Activated CD8-positive, alpha-beta T cell treated with anti-CD3 and anti-CD28 coated beads for 36 hours (primary cell): ENCODE measurements around the gene DNAJA1. TPM values are rescaled to one million over a fixed set of nuclear protein-coding genes. Genes with fewer than 3 reads are reported as not detected.

Source experiments
- ATAC-seq: fragments of 200-7000 bp; cut with Tn5 transposase; one replicate; pipeline ENCODE4 v1.10.0; 2021; ENCODE audit warnings: mild to moderate bottlenecking, moderate library complexity
- CTCF ChIA-PET: fragments of 350-600 bp; sonication (Branson Sonifier 250); formaldehyde crosslinking; loops from one replicate; lab custom pipeline; 2021; ENCODE audit warnings: antibody characterized with exemption; lab: Charles Lee
- POLR2A ChIA-PET: fragments of 350-600 bp; sonication (Branson Sonifier 250); formaldehyde crosslinking; loops from one replicate; lab custom pipeline; 2021; ENCODE audit warnings: antibody characterized with exemption; lab: Charles Lee
- DNase-seq: peaks from one replicate; pipeline ENCODE4 v3.0.0-alpha.2; 2020
- H3K27ac Mint-ChIP-seq: one replicate; pipeline ENCODE4 v1.8.0; 2021; ENCODE audit warnings: mild to moderate bottlenecking, mixed read lengths
- H3K27me3 Mint-ChIP-seq: one replicate; pipeline ENCODE4 v1.8.0; 2021; ENCODE audit warnings: mixed read lengths
- H3K36me3 Mint-ChIP-seq: one replicate; pipeline ENCODE4 v1.8.0; 2021; ENCODE audit warnings: low read depth, mixed read lengths
- H3K4me1 Mint-ChIP-seq: one replicate; pipeline ENCODE4 v1.8.0; 2021; ENCODE audit warnings: low read depth, mixed read lengths
- H3K4me3 Mint-ChIP-seq: one replicate; pipeline ENCODE4 v1.8.0; 2021; ENCODE audit warnings: mild to moderate bottlenecking, moderate library complexity, mixed read lengths
- H3K9me3 Mint-ChIP-seq: one replicate; pipeline ENCODE4 v1.8.0; 2021; ENCODE audit warnings: mixed read lengths
- CTCF ChIP-seq: fragments of 200-600 bp; IDR thresholded peaks from one replicate; pipeline ENCODE4 v1.8.0; 2022; ENCODE audit warnings: antibody characterized with exemption, mild to moderate bottlenecking
- intact Hi-C: fragments of 100-400 bp; cut with micrococcal nuclease; formaldehyde crosslinking; loops from one replicate; pipeline ENCODE4 v1.10.0; 2022
- total RNA-seq, 2 experiments: library from RNA; stranded (reverse); gene quantifications; one replicate each; pipeline ENCODE4 v1.2.3, GENCODE V29; 2021

Gene DNAJA1
- total RNA-seq, 2 experiments from 2014 or later: 139 to 143 TPM

GRCh38 chr9:33049680-33050361, 24.7 kb downstream of the DNAJA1 start:
- ATAC-seq: peak; percentile 67

GRCh38 chr9:33051144-33051543, 26.1 kb downstream of the DNAJA1 start:
- TF ChIP-seq CTCF: no peak
- POLR2A ChIA-PET: interaction anchor here (0.9 kb wide), 1 partner anchor 17 kb away, joined by 4 read pairs; no protein-coding TSS in a partner anchor
- no peak for ATAC-seq
- H3K36me3 Mint-ChIP-seq: peaks cover 42% of the 10 kb centered on the region
- intact Hi-C loops: no loop called here
- no peak overlapping the region for H3K27ac Mint-ChIP-seq
- H3K4me3 Mint-ChIP-seq: no peak overlapping the region
- H3K4me1 Mint-ChIP-seq: peaks cover 10% of the 10 kb centered on the region
- no peak for DNase-seq
- no peaks in the 10 kb centered on the region for H3K9me3 Mint-ChIP-seq
- no peaks in the 10 kb centered on the region for H3K27me3 Mint-ChIP-seq
- CTCF ChIA-PET: no interaction called here

More at GRCh38 chr9:33049680-33050361, 24.7 kb downstream of the DNAJA1 start:
- intact Hi-C loops: no loop called here
- peaks cover 44% of the 10 kb centered on the region for H3K36me3 Mint-ChIP-seq
- POLR2A ChIA-PET: interaction anchor here (0.7 to 2.6 kb wide), 2 partner anchors 20 to 25 kb away, joined by 3 to 10 read pairs; partner anchors contain the start of gene DNAJA1
- no peaks in the 10 kb centered on the region for H3K9me3 Mint-ChIP-seq
- no peak for TF ChIP-seq CTCF
- no peaks in the 10 kb centered on the region for H3K27me3 Mint-ChIP-seq
- DNase-seq: no peak
- H3K4me3 Mint-ChIP-seq: no peak overlapping the region
- CTCF ChIA-PET: interaction anchor here (0.6 to 1.4 kb wide), 3 partner anchors 9 to 176 kb away, joined by 3 to 4 read pairs (median 3); no protein-coding TSS in a partner anchor
- peaks cover 12% of the 10 kb centered on the region for H3K4me1 Mint-ChIP-seq
- peak overlapping the region; percentile 67 for H3K27ac Mint-ChIP-seq

GRCh38 chr9:33065157-33066076, 40.3 kb downstream of the DNAJA1 start:
- ATAC-seq (no peak), DNase-seq (no peak)
- intact Hi-C loops: no loop called here
- ChIA-PET POLR2A (interaction anchor here (0.7 to 2.0 kb wide), 4 partner anchors 9 to 50 kb away, joined by 4 to 11 read pairs (median 4); partner anchors contain the start of gene DNAJA1), CTCF (interaction anchor here (1.1 kb wide), 1 partner anchor 16 kb away, joined by 4 read pairs; no protein-coding TSS in a partner anchor)
- Mint-ChIP-seq H3K4me3 (no peak overlapping the region), H3K36me3 (peaks cover 40% of the 10 kb centered on the region), H3K27me3 (no peaks in the 10 kb centered on the region), H3K4me1 (peaks cover 12% of the 10 kb centered on the region), H3K27ac (peak overlapping the region; percentile 39), H3K9me3 (no peaks in the 10 kb centered on the region)
- no peak for TF ChIP-seq CTCF

- intact Hi-C loops: no loop called here
- Mint-ChIP-seq H3K27ac (no peak overlapping the region), H3K4me1 (peaks cover 38% of the 10 kb centered on the region), H3K36me3 (peaks cover 42% of the 10 kb centered on the region), H3K9me3 (no peaks in the 10 kb centered on the region), H3K27me3 (no peaks in the 10 kb centered on the region), H3K4me3 (no peak overlapping the region)
- ATAC-seq (no peak), DNase-seq (no peak)
- no peak for TF ChIP-seq CTCF
- POLR2A ChIA-PET: no interaction called here
- CTCF ChIA-PET: interaction anchor here (2.2 kb wide), 1 partner anchor 157 kb away, joined by 11 read pairs; no protein-coding TSS in a partner anchor
These were observed 43.9 kb downstream of the DNAJA1 start for GRCh38 chr9:33068991-33069390.
